Putamen (tissue), 1 donor: ENCODE results near the gene ATAD3A.
A peak's percentile ranks its signal among the peaks of the same experiment; 100 is the strongest.
"Not testable (repeated sequence)": the region's sequence is repeated elsewhere in the genome, so short reads cannot be mapped to it uniquely, and the experiment has no call there.

Experiments used
- DNase-seq: peaks from one replicate; pipeline ENCODE4 v3.0.0-alpha.2; 2016; ENCODE audit warnings: low spot score

ATAD3A gene

GRCh38 chr1:1556505-1556904, 44.5 kb downstream of the ATAD3A start:
- DNase-seq, result no peak

- not testable (repeated sequence) for DNase-seq
Measured at GRCh38 chr1:1556961-1557360, 45.0 kb downstream of the ATAD3A start.

GRCh38 chr1:1557688-1558087, 45.7 kb downstream of the ATAD3A start:
- not testable (repeated sequence) for DNase-seq

- DNase-seq, result no peak
Measured at GRCh38 chr1:1558591-1558990, 46.6 kb downstream of the ATAD3A start.

- DNase-seq, result no peak
Measured at GRCh38 chr1:1559066-1559465, 47.1 kb downstream of the ATAD3A start.

GRCh38 chr1:1560178-1560577, 48.2 kb downstream of the ATAD3A start:
- DNase-seq, result no peak

GRCh38 chr1:1561801-1562470, 50.0 kb downstream of the ATAD3A start:
- DNase-seq, result no peak

GRCh38 chr1:1562556-1563195, 50.7 kb downstream of the ATAD3A start:
- DNase-seq, result no peak

- no peak for DNase-seq
Measured at GRCh38 chr1:1563688-1564087, 51.7 kb downstream of the ATAD3A start.

- no peak for DNase-seq
Measured at GRCh38 chr1:1564268-1564667, 52.3 kb downstream of the ATAD3A start.

GRCh38 chr1:1565340-1565739, 53.4 kb downstream of the ATAD3A start:
- no peak for DNase-seq

GRCh38 chr1:1567152-1567875, 55.4 kb downstream of the ATAD3A start:
- no peak for DNase-seq

GRCh38 chr1:1567891-1568291, 55.9 kb downstream of the ATAD3A start:
- DNase-seq, result no peak

- DNase-seq, result no peak
Measured at GRCh38 chr1:1569341-1569740, 57.4 kb downstream of the ATAD3A start.

GRCh38 chr1:1573843-1574720, 62.1 kb downstream of the ATAD3A start:
- no peak for DNase-seq

- DNase-seq, result peak; percentile 88
Measured at GRCh38 chr1:1574721-1575537, 63.0 kb downstream of the ATAD3A start, which contains the start of gene SSU72. SSU72 (minus strand) TSS chr1:1574863; CDS start chr1:1574557, 306 bp downstream.

- DNase-seq, result no peak
Measured at GRCh38 chr1:1577367-1578011, 65.5 kb downstream of the ATAD3A start.

- no peak for DNase-seq
Measured at GRCh38 chr1:1578371-1578940, 66.5 kb downstream of the ATAD3A start.

GRCh38 chr1:1582585-1583346, 70.8 kb downstream of the ATAD3A start:
- DNase-seq, result no peak
